Measurements from ENCODE around the gene MMADHC.

DNA sequence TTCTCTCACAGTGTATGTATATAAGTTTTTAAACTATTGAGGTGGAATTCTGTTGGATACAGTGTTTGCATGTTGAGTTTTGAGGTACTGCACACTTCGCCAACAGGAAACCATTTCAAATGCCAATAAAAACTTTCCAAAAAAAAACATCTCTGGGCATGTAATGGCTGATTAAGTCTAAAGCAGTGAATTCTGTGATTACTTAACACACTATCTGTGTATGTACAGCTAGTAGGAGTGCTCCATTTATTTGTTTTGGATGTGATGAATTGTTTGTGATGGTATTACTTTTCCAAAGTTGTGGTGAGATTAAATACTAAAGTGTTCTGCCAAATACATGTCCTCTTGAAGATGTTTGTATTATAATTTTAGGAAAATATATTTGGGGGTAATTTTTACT lies 31.1 kb downstream of the MMADHC start:
- TF ChIP-seq EZH2 (IDR thresholded peaks at IDR 0.05; ENCODE audit: insufficient read depth, poor library complexity, severe bottlenecking) (no peak), EZH2phosphoT487 (IDR thresholded peaks at IDR 0.05; ENCODE audit: insufficient read depth, low read depth) (no peak)

All from GM23248 (cell line).